OCI-LY1 (cell line): ENCODE results near the gene KRTAP19-7.

Experiments used
- EZH2 ChIP-seq: fragments of 200-600 bp; sonication (generic), shearing (Covaris generic); IDR thresholded peaks from 2 replicates; pipeline ENCODE4 v1.8.0; 2017; ENCODE audit warnings: borderline replicate concordance, mixed run types, mild to moderate bottlenecking, antibody characterized with exemption, low read length, moderate library complexity, mixed read lengths
- TF ChIP-seq, protein P1 (sequence below): fragments of 200-600 bp; sonication (generic), shearing (Covaris generic); IDR thresholded peaks from 2 replicates; pipeline ENCODE4 v1.5.1; 2017; ENCODE audit warnings: mild to moderate bottlenecking, antibody characterized with exemption, low read length, moderate library complexity, mixed read lengths

DNA sequence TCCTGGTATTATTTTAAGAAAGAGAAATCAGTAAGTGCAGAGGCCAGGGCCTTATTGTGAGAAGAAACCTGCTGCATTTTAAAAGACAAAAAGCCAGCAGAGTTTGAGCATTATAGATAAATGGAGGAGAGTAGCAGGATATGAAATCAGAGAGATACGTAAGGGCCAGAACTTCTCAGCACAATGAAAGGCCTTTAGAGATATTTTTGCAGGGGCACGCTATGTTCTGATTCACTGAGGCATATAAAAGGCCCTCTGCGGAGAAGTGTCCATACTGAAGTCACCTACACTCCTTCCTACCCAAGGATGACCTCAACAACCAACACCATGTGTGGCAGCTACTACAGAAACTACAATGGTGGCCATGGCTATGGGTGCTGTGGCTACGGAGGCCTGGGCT, 31.0 kb upstream of the KRTAP19-7 start, which contains the start of gene KRTAP6-3:
- TF ChIP-seq, protein P1, sequence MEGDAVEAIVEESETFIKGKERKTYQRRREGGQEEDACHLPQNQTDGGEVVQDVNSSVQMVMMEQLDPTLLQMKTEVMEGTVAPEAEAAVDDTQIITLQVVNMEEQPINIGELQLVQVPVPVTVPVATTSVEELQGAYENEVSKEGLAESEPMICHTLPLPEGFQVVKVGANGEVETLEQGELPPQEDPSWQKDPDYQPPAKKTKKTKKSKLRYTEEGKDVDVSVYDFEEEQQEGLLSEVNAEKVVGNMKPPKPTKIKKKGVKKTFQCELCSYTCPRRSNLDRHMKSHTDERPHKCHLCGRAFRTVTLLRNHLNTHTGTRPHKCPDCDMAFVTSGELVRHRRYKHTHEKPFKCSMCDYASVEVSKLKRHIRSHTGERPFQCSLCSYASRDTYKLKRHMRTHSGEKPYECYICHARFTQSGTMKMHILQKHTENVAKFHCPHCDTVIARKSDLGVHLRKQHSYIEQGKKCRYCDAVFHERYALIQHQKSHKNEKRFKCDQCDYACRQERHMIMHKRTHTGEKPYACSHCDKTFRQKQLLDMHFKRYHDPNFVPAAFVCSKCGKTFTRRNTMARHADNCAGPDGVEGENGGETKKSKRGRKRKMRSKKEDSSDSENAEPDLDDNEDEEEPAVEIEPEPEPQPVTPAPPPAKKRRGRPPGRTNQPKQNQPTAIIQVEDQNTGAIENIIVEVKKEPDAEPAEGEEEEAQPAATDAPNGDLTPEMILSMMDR, result no peak
- TF ChIP-seq EZH2, result no peak
